IMR-90 (cell line): ENCODE results near the gene KLHL29.

Experiments
- BHLHE40 ChIP-seq: fragments of 150-350 bp; IDR thresholded peaks from 2 replicates; pipeline ENCODE4 v1.6.1; 2016; ENCODE audit warnings: mild to moderate bottlenecking, low read depth, low read length
- CTCF ChIP-seq: conservative IDR thresholded peaks from 2 replicates; pipeline ENCODE4 v1.5.1; 2012; ENCODE audit warnings: mild to moderate bottlenecking, low read depth, low read length, improper control_type of control experiment
- POLR2A ChIP-seq: IDR thresholded peaks from 2 replicates; pipeline ENCODE4 v1.6.1; 2012; ENCODE audit warnings: mild to moderate bottlenecking, low read depth, low read length

DNA sequence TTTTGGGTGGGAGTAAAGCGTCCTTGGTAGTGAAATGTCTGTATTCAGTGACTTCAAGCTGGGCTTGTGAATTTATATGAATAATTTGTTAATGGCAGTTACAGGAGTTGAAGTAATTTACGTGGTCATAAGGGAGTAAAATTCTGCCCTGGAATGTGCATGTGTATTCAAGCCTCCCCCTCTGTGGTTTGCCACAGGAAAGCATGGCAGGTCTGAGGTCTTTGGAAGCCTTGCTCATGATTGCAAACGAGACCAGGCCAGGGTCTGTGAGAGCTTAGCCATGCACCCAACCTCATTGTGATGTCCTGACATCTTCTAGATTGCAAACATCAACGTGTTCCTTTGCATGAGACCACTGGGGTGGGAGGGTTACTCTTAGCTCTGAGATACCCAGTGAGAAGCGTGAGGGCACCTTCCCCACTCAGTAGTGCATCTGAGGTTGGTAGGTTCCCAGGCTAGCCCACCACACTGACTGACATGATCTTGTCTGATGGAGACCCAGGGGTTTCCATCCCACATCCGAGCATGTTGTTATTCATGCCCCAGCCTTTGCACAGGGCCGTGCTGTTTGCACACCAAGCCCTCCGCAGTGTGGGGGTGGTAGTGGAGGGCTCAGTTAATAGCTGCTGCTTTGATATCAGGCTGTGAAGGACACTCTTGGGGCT, 216.5 kb downstream of the KLHL29 start:
- no peak for TF ChIP-seq CTCF
- no peak for TF ChIP-seq BHLHE40
- TF ChIP-seq POLR2A: no peak
